WERI-Rb-1 (cell line): Measurements from ENCODE around the gene CALCOCO1.

Source experiments
- DNase-seq: peaks from one replicate; pipeline ENCODE4 v3.0.0-alpha.2; 2020
- H3K27ac ChIP-seq: fragments of 250-450 bp; sonication (Bioruptor Pico); 2 replicates; pipeline ENCODE4 v1.5.1; 2020; ENCODE audit warnings: mild to moderate bottlenecking, moderate library complexity
- H3K27me3 ChIP-seq: fragments of 250-450 bp; sonication (Bioruptor Pico); 2 replicates; pipeline ENCODE4 v1.5.1; 2021; ENCODE audit warnings: mild to moderate bottlenecking, low read depth, moderate library complexity; ENCODE audit not compliant: insufficient read depth, severe bottlenecking
- H3K36me3 ChIP-seq: fragments of 250-450 bp; sonication (Bioruptor Pico); 2 replicates; pipeline ENCODE4 v1.5.1; 2020; ENCODE audit warnings: mild to moderate bottlenecking, moderate library complexity
- H3K4me3 ChIP-seq: 2 replicates; pipeline ENCODE4 v1.5.1; 2011; ENCODE audit warnings: low read depth, mild to moderate bottlenecking, control low read depth, low read length
- H3K9me3 ChIP-seq: fragments of 250-450 bp; sonication (Bioruptor Pico); 2 replicates; pipeline ENCODE4 v1.5.1; 2021; ENCODE audit warnings: mild to moderate bottlenecking, moderate library complexity; ENCODE audit not compliant: severe bottlenecking
- CTCF ChIP-seq: IDR thresholded peaks from 2 replicates; pipeline ENCODE4 v1.5.1; 2011; ENCODE audit warnings: low read depth, mild to moderate bottlenecking, control low read depth, inconsistent platforms, low read length

Gene CALCOCO1

GRCh38 chr12:53659011-53659551 is 68.2 kb downstream of the CALCOCO1 start:
- no peak for DNase-seq
- H3K27me3 ChIP-seq, result no peaks in the 10 kb centered on the region
- no peak for TF ChIP-seq CTCF
- no peak overlapping the region for H3K4me3 ChIP-seq
- no peaks in the 10 kb centered on the region for H3K9me3 ChIP-seq
- peaks cover 17% of the 10 kb centered on the region for H3K36me3 ChIP-seq
- H3K27ac ChIP-seq, result no peak overlapping the region
